T-helper 22 cell (primary cell): Measurements from ENCODE around the gene LRRC36.

Experiments used
- DNase-seq: peaks from one replicate; pipeline ENCODE4 v3.0.0-alpha.2; 2020; ENCODE audit warnings: low read depth

LRRC36 gene

GRCh38 chr16:67426950-67427349 lies 100.3 kb downstream of the LRRC36 start:
- no peak for DNase-seq

DNA sequence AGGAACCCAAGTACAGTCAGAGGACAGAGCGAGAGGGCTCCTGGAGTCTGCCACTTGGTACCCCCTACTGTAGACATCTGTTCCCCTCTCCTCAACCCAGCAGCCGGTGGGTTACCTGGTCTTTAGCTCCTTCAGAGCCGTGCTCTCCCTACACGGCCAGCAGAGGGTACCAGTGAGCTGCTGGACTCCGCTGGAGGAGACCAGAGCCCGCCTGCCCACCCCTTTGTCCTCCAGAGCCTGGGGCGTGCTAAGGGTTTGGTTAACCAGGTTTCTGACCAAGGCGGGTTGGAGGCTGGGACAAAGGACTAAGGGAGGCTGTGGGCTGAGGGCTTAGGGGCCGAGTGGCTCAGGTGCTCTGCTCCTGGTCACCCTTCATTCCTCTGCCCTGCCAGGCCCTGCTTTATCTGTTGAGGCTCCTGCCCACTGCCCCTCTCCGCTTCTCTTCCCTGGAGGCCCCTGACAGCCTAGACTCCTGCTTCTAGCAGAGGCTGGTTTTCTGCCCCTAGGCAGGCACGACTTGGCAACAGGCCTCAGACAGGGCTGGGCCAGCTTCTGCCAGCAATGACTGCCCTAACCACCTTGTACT lies 101.6 kb downstream of the LRRC36 start:
- DNase-seq = no peak

DNA sequence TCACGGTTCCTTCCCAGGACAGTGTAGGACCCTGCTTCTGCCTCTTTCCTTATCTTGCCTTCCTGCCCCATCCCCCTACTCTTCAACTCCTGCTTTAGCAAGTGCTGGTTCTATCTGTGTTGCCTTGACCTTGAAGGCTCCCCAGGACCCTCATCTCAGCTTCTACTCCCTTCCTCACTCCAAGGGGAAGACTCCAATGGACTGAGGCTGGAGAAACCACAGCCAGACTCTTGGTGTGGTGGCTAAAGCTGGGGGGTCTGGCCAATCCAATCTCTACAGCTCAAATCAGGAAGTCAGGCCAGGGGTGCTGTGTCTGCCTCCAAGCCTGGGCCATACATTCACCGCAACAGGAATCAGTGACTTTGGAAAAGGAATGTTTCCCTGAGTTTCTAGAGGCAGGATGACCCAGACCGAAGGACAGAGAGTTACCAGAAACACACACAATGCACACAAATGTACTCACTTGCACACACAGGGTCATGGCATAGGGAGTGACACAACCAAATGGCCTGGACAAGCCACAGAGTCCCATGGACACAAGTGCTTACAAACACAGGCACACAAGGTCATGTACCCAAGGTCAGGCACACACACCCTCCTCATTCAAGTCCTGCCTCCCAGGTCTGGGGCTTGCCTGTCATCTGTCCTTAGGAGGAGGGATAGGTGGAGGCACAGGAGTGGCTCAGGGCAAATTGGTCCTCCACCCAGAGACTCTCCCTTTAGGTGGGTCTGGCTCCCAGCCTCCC lies 102.6 kb downstream of the LRRC36 start:
- no peak for DNase-seq

- no peak for DNase-seq
Measured at GRCh38 chr16:67429799-67430503, 103.3 kb downstream of the LRRC36 start.

DNA sequence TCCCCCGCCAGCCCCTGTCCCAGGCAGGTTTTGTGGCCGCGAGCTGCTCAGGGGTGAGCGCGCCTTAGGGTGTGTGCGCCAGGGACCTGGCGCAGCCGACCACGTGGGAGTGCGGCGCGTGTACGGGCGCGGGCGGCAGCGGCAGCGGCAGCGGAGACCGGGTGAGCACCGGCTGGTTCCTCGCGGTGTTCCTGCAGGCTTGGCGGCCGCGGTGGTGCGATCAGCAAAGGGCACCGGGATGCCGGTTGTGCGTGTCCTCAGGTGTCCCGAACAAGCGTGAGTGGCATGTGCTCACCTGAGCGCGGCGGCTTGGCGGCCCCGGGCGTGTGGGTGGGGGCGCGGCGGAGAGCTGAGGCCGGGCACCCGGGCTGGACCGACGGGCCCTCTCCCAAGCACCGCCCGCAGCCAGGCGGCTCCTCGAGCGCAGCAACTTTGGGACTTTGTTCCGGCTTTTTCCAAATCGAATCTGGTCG lies 103.9 kb downstream of the LRRC36 start:
- DNase-seq = no peak

DNA sequence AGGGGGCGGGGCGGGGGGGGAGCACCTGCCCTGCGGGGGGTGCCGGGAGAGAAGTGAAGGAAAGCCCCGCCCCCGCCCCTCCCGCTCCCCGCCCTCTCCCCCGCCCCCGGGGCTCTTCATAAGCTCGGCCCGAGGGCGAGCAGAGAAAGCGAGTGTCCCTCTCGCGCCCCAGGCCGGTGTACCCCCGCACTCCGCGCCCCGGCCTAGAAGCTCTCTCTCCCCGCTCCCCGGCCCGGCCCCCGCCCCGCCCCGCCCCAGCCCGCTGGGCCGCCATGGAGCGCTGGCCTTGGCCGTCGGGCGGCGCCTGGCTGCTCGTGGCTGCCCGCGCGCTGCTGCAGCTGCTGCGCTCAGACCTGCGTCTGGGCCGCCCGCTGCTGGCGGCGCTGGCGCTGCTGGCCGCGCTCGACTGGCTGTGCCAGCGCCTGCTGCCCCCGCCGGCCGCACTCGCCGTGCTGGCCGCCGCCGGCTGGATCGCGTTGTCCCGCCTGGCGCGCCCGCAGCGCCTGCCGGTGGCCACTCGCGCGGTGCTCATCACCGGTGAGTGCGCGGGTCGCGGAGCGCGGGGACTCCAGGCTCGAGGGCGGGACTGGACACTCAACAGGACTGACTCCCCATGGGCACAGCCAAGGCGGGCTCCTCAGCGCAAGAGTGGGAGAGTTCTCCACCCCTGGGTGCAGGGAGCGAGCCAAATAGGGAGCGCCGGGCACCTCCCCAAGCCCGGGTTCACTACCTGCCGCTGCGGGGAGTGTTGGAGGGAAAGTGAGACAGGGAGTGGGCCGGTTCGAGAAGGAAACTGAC lies 104.6 kb downstream of the LRRC36 start, which contains the start of gene HSD11B2:
Gene HSD11B2, plus strand, starts transcription at position 145 of the 798 bp plus-strand sequence. Its CDS starts 128 bp downstream, at position 273.
- no peak for DNase-seq

GRCh38 chr16:67431775-67432505 lies 105.3 kb downstream of the LRRC36 start:
- no peak for DNase-seq

GRCh38 chr16:67432506-67432890 lies 105.9 kb downstream of the LRRC36 start:
- DNase-seq = no peak

- DNase-seq = no peak
Measured at GRCh38 chr16:67433131-67433719, 106.6 kb downstream of the LRRC36 start.
